DMS114 treated with DMSO at 0.1 percent for 48 hours (cell line): ENCODE results near the gene ZNF714.
A peak's percentile ranks its signal among the peaks of the same experiment; 100 is the strongest.
"Not testable (repeated sequence)": the region's sequence is repeated elsewhere in the genome, so short reads cannot be mapped to it uniquely, and the experiment has no call there.

Experiments used
- DNase-seq: peaks from one replicate; lab custom pipeline; 2025; ENCODE audit not compliant: unreplicated experiment; lab: John Stamatoyannopoulos, UW

ZNF714 gene

DNA sequence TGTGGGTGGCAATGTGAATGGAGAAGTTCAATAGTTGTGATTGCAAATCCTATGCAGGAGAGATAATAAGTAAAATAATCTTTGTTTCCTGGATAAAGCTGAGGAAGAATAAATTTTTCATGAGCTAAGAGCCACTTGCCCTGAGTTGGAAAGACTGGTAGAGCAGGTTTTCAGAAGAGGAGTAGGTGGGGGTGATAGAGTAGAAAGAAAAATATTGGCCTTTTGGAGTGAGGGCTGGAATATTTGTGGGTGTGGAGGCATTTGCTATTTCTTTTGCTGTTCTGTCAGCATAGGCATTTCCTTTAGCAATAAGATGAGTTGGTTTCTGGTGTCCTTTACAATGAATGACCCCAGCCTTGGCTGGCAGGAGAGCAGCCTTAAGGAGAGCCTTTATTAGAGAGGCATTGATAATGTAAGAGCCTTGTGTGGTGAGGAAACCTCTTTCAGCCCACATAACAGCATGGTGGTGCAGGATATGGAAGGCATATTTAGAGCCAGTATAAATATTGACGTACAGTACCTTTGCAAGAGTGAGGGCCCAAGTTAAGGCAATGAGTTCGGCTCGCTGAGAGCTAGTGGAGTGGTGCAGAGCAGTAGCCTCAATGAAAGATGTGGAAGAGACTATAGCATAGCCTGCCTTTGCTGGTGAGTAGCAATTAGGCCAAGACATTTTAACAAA lies 48.2 kb downstream of the ZNF714 start:
- no peak for DNase-seq

DNA sequence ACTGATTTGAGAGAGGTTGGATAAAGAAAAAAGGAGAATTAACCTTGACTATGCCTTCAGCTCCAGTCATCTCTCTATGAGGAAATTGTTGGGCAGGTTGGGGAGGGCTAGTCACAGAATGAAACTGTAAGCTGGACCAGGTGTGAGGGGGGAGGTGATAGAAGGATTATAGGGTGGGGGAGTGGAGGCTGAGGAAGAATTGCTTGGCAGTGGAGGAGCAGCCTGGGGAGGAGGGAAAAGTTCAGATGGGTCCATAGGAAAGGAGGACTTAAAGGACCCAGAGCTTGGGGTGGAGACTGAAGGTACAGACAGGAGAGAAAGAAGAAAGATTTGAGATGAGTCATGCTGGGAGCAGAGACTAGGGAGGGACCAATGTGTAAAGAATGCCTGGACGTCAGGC lies 51.6 kb downstream of the ZNF714 start:
- no peak for DNase-seq

DNA sequence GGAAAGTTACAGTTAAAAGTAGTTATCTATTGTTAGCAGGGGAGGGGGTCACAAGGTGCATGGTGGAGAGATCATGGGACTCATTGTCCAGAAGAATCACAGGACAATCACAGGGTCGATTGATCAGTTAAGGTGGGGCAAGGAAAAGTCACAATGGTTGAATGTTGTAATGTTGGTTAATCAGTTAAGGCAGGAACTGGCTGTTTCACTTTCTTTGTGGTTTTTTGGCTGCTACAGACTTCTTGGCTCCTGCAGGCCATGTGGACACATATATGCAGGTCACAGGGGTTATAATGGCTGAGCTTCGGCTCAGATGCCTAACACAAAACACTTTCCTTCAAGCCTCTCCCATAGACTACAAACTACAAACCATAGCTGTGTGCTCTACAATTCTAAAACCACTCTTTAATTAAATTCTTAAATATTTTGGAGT lies 52.9 kb downstream of the ZNF714 start:
- DNase-seq = no peak

DNA sequence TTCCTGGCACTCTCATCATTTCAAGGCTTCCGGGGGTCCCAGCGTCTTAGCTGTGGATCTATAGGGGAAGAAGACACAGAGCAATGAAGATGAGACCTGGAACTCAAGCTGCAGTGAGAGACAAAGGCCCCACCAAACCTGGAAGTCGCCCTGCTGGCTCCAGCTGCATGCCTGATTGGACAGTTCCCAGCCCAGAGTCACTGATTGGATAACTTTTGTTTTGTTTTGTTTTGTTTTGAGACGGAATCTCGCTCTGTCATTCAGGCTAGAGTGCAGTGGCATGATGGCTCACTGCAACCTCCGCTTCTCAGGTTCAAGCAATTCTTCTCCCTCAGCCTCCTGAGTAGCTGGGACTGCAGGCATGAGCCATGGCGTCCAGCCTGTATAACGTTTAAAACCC lies 53.4 kb downstream of the ZNF714 start:
- no peak for DNase-seq

DNA sequence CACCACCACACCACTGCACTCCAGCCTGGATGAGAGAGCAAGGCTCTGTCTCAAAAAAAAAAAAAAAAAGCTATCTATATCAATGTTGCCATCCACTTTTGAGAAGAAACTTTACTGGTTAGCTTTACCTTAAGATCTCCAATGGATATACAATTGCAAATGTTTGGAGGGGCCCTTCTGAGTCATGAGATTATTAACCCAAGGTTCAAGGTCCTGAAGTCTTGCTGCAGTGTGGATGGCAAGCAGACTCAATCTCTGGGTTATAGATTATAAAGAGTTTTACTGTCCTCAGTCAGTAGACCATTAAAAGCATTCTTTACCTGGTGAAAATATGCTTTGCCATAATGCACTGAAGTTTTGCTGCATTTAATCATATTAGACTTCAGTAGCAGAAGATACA lies 56.1 kb downstream of the ZNF714 start:
- DNase-seq = no peak

DNA sequence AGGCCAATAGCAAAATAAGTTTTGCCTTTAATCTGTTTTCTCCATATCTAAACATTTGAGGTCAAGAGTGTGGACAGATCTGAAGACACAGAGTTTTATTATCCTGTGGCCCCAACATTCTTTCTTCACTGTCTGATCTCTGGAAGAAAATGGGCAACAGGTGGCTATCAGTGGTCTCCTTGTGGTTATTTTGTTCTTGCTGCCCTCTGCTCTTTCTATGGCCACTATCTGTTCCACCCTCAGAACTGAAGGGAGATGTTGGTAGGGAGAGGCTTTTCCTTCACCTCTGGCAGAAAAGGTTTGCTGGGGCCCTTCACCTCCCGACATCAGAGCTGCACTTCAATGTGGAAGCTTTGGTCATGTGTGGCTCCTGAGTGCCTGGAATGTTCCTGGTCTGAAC lies 59.0 kb downstream of the ZNF714 start:
- DNase-seq = not testable (repeated sequence)

DNA sequence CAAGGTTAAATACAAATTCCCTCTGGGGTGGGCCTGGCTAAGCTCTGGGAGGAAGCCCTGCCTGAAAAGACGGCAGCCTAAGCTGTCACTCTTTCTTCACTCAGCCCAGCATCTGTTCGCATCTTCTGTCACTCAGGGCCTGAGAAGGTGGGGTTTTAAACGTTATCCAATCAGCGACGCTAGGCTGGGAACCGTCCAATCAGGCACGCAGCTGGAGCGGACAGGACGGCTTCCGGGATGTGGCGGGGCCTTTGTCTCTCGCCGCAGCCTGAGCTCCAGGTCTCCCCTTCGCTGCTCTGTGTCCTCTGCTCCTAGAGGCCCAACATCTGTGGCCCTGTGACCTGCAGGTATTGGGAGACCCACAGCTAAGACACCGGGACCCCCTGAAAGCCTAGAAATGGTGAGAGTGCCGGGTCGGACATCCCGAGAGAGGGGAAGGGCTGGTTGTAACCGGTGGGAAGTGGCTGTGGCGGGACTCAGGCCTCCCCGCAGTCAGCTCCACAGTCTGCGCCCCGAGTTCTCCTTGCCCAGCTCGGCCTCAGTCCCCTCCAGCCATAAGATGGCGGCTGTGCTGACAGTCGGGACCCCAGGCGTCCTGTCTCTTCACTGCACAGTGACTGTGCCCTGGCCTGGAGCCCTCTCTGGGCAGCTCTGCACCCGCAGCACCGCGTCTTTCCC lies 59.9 kb downstream of the ZNF714 start, which contains the start of gene ZNF431:
TSS of gene ZNF431 (plus strand) at position 254 of the 678 bp plus-strand sequence. CDS start at position 398, 144 bp downstream.
- DNase-seq = peak; percentile 93

DNA sequence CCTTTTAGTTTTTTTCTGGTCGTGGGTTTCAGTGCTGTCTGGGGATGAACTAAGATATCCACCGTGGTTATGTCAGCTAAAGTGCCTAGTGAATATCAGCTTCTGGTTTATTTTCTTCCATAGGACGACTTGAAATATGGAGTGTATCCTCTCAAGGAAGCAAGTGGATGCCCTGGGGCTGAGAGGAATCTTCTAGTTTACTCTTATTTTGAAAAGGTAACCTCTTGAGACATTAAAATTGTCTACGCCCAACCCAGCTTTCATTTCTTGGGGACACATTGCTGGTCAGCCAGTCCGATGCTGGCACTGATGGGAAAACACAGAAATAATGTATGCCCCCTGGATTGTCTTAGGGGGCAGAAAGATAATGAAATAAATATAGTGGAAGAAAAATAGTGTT lies 61.4 kb downstream of the ZNF714 start:
- DNase-seq = no peak

DNA sequence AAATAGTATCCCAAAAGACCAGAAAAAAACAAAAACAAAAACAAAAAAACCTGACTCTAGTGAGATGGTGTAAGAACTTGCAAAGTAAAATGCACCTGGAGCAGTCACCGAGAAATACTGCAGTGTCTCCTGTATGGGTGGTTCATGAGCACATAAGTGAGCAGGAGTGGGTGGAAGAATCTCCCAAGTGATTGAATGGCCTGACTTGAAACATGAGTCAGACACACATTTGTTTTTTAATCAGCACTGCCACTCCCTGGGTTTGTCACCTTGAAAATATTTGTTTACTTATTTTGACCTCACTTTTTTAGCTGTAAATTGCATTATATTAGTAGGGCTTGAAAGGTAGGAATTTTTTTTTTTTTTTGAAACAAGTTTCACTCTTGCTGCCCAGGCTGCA lies 61.9 kb downstream of the ZNF714 start:
- DNase-seq = no peak

DNA sequence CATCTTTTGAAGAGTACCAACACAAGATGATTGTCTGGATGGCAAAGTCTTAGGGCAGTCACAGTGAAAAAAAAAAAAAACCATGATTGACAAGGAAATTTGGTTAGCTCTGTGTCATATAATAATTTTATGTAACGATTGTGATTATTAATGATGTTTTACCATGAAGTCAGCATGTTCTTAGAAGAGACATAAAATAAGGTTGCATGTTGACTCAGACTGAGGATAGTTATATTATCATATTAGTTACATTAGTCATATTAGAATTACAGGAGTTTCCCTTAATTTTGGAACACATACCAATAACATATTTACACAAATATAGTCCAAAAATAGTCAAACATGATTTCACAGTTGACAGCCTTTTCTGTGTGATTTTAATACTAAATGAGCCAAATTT lies 65.5 kb downstream of the ZNF714 start:
- DNase-seq = no peak

DNA sequence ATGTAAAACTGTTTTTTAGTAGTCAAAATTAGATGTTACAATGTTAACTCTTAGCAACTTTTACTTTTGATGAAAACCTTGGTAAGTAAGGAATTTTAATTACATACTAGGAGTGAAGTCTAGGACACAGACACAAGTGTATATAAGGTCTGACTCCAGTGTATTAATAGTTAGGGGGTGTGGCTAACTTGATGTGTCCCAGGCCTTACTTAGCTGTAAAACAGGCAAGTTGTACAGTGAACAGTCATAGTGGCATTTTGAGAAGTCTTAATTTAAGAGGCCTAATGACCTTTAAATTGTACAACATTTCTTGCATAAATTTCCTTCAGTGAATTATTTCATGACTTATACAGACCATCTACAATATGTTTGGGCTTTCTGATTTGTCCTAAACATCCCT lies 66.7 kb downstream of the ZNF714 start:
- no peak for DNase-seq

DNA sequence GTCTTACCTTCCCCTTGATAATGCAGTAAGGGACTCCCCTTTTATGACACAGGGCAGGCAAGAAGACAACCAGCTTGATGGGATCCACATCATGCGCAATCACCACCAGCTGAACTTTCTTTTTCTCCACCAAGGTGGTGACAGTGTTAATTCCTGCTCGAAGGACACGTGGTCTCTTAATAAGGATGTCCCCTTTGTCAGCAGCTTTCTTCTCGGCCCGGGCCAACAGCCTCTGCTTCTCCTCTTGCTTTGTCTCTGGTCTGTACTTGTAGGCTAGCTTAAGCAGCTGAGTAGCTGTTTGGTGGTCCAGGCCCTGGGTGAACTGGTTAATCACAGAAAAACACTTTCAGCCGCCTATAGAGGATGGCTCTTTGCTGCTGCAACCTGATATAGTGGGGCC lies 67.9 kb downstream of the ZNF714 start:
- DNase-seq = no peak

DNA sequence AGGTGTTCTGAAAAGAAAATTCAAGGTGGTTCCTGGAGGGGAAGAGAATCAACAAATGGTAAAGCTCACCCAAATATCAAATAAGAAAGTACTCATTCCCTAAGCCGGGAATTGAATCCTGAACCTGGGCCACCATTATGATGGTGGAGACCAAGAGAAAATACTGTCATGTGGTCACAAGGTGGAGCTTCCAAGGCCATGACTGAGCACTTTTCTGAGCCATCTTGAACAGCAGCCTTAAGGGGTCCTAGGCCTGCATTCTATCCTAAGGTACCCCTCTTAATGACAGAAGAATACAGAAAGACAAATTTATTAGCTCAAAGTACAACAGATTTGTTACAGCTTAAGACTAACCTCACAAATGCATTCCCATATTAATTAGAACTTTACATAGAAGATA lies 69.5 kb downstream of the ZNF714 start:
- DNase-seq = no peak

DNA sequence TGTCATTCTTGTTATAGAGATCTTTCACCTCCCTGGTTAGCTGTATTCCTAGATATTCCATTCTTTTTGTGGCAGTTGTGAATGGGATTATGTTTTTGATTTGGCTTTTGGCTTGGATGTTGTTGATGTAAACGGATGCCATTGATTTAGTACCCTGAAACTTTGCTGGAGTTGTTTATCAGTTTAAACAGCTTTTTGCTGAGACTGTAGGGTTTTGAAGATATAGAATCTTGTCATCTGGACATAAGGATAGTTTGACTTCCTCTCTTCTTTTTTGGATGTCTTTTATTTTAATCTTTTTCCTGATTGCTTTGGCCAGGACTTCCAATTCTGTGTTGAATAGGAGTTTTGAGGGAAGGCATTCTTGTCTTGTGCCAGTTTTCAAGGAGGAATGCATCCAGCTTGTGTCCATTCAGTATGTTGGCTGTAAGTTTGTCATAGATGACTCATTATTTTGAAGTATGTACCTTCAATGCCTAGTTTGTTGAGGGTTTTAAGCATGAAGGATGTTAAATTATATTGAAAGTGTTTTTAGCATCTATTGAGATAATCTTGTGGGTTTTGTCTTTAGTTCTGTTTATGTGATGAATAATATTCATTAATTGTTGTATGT lies 76.6 kb downstream of the ZNF714 start:
- no peak for DNase-seq

DNA sequence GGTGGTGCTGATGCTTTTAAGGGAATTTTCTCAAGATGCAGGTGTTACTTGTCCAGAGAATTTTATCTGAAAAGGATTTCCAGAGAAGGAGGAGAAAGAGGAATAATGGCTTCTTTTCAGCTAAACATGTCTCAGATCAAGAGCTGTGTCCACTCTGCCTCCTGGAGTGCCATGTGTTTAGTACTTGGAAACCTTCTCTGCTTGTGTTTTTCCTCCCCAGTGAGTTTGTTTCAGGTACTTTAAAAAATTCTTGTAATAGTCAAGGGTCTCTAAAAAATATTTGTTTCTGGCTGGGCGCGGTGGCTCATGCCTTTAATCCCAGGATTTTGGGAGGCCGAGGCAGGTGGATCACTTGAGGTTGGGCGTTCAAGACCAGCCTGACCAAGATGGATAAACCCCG lies 82.5 kb downstream of the ZNF714 start:
- DNase-seq = no peak

DNA sequence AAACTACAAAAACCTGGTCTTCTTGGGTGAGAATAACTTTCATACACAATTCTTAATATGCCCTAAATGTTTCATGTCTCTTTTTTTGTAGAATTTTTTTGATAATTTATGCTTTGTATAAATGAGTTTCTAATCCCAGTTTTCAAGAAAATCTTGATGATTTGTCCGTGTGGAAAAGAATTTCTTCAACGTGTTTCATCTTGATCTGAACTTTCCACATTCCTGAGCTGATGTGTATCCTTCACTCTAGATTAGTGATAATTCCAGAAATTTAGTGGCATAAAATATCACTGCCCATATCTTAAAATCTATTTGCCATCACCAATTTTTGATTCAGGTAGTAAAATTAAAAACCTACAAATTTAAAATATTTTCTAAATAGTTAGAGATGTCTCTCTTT lies 84.4 kb downstream of the ZNF714 start:
- no peak for DNase-seq
